Omental fat pad (tissue), 4 donors: ENCODE data around the gene CDC123. TPM values are rescaled to one million over a fixed set of nuclear protein-coding genes. Genes with fewer than 3 reads are reported as not detected.
"Not testable (repeated sequence)": the region's sequence is repeated elsewhere in the genome, so short reads cannot be mapped to it uniquely, and the experiment has no call there.

Experiments used
- ATAC-seq: fragments of 150-250 bp; one replicate; pipeline ENCODE4 v1.9.1; 2016; ENCODE audit warnings: mild to moderate bottlenecking, moderate library complexity; ENCODE audit not compliant: low FRiP score
- DNase-seq: peaks from one replicate; pipeline ENCODE4 v3.0.0-alpha.2; 2019; ENCODE audit warnings: low spot score
- total RNA-seq, 4 donors: library from RNA; depleted of rRNA; stranded (reverse); fragments of >200 nt; gene quantifications; one replicate each; pipeline ENCODE4 v1.1.0, GENCODE V29; 2016
- TF ChIP-seq, protein P1 (sequence below), 3 donors: fragments of 450-650 bp; IDR thresholded peaks; one replicate each; pipeline ENCODE4 v1.5.1; 2016 to 2017; ENCODE audit warnings: antibody characterized with exemption in 3 of 3, mild to moderate bottlenecking in 3 of 3, moderate library complexity in 2 of 3

Gene CDC123
- total RNA-seq, 4 donors from 2014 or later = 54.4 to 111 (median 64.2) TPM

DNA sequence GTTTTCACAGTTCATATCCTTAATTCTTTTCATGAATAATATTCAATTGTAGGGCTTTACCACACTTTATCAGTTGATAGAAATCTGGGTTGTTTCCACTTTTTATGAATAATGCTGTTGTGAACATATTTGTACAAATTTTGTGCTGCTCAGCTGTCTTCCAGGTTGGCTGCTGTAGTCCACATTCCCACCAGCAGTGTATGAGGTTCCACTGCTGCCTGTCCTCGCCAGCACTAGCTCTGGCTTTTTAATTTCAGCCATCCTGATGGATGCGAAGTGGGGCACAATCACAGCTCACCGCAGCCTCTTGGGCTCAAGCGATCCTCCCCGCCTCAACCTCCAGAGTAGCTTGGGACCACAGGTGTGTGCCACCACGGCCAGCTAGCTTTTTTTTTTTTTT is 33.1 kb upstream of the CDC123 start:
- ATAC-seq = no peak
- TF ChIP-seq, protein P1, sequence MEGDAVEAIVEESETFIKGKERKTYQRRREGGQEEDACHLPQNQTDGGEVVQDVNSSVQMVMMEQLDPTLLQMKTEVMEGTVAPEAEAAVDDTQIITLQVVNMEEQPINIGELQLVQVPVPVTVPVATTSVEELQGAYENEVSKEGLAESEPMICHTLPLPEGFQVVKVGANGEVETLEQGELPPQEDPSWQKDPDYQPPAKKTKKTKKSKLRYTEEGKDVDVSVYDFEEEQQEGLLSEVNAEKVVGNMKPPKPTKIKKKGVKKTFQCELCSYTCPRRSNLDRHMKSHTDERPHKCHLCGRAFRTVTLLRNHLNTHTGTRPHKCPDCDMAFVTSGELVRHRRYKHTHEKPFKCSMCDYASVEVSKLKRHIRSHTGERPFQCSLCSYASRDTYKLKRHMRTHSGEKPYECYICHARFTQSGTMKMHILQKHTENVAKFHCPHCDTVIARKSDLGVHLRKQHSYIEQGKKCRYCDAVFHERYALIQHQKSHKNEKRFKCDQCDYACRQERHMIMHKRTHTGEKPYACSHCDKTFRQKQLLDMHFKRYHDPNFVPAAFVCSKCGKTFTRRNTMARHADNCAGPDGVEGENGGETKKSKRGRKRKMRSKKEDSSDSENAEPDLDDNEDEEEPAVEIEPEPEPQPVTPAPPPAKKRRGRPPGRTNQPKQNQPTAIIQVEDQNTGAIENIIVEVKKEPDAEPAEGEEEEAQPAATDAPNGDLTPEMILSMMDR (IDR thresholded peaks at IDR 0.05) = no peak
- DNase-seq = no peak

DNA sequence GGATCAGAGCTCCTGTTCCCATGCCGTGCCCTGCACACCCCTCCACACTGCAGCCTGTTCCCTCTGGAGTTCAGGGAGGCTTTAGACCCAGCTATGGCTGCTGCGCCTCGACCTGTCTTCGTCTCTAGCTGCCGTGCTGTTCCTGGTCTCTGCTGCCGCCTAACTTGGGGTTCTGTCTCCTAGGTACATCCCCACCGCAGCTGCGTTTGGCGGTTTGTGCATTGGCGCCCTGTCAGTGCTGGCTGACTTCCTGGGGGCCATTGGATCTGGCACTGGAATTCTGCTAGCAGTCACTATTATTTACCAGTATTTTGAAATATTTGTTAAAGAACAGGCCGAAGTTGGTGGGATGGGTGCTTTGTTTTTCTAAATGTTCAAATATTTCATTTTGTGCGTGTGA is 31.9 kb upstream of the CDC123 start:
- DNase-seq = no peak

DNA sequence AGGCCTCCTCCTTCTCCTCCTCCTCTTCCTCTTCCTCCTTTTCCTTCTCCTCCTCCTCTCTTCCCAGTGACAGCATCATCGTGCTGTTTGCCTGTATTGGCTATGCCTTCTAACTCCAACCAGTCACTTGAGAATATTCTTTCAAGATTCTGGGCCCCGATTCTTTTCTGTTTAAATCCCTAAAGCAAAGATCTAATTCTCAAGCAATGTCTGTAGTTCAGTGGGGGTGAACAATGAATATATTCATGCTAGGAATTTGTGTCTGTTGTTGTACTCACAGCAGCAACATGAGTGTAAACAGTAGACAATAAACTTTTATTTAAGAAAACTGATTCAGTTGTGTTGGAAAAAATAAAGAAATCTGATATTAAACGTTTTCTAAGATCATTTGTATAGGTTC is 31.0 kb upstream of the CDC123 start:
- no peak for ATAC-seq
- TF ChIP-seq, protein P1 (IDR thresholded peaks at IDR 0.05) = no peak

More for the DNA sequence above, 31.9 kb upstream of the CDC123 start:
- TF ChIP-seq, protein P1 (IDR thresholded peaks at IDR 0.05) = no peak
- no peak for ATAC-seq

DNA sequence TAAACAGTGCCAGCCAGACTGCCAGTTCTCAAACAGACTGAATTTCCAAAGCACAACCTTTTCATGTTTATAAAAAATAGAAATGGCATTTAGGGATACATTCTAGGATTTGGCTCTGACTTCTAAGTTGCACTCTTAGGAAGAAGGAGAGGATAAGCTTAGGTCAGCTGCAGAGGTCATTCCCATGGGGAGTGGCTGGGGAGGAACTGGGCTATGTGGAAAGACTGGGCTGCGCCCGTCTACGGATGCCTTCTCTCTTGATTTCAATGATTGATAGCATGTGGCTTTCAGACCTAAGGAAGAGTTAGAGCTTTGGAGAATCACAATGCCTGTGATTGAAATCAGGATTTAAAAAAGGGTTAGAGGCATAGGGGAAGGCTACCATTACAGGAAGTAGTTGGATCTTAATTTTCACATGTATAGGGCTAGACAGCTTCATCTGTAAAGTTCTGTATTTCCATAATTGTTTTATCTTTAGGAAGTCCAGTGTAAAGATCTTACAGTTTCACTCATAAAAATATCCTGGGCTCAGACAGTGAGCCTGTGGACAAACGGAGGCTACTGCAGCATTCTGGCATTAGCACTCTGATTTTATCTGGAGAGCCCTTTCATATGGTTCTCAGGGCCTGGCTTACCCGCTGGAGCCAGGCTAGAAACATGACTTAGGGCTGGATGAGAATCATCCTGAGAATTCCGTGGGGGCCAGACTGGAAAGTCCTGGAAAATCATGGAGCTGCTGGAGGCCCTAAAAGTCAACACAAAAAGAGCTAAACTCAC is 29.8 kb upstream of the CDC123 start:
- TF ChIP-seq, protein P1 (IDR thresholded peaks at IDR 0.05) = no peak
- ATAC-seq = peak; percentile 79
- DNase-seq = no peak

More for the DNA sequence above, 31.0 kb upstream of the CDC123 start:
- DNase-seq = no peak

DNA sequence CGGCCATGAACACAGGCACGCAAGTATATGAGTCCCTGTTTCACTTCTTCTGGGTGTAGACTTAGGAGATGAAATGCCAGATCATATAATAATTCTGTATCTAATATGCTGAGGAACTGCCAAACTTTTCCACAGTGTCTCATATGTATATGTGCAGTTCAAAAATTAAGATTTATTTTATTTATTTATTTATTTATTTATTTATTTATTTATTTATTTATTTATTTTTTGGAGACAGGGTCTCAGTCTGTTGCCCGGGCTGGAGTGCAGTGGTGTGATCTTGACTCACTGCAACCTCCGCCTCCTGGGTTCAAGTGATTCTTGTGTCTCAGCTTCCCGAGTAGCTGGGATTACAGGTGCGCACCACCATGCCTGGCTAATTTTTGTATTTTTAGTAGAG is 24.5 kb upstream of the CDC123 start:
- DNase-seq, ATAC-seq: not testable (repeated sequence)

DNA sequence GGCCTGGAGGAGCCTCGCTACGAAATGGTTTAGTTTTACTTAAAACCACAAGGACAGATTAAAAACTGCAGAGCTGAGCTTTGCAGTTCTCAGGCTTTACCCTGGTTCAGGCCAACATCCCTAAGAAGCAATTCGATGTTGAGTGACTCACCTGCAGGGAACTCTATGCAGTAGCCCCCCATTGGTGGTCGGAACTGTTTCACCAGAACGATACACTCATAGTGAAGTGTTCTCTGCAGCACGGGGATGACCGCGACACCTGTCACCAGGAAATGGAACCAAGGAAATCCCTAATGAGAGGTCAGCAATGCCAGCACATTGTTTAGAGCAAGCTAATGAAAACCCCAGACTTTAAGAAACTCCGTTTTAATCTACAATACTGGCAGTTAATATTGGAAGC is 18.3 kb upstream of the CDC123 start:
- TF ChIP-seq, protein P1 (IDR thresholded peaks at IDR 0.05) = no peak
- no peak for DNase-seq
- ATAC-seq = no peak

DNA sequence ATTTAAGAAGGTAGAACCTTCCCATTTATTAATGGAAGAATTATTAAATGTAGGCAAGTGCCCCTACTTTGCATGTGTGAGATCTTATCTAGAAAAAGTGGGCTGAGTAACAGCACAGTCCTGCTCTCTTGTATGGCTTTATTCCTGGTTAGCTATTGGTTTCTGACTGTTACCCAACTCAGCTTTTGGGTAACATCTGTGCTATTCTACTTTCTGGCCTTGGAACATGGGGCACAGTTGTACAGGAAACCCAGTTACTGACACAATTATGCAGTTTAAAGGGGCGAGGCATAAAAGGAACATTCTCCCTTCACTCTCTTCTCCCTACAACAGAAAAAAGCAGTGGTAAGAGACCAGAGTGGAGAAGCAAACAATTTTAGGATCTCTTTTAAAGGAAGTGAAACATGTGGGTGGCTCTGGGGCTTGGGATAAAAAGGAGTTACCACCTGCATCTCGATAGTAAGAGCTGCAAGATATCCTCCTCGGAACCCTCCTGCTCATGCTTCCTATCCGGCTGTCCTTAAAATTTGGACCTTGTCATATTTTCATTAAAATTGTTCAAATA is 16.3 kb upstream of the CDC123 start:
- ATAC-seq (no peak), DNase-seq (no peak)

More for the DNA sequence above, 16.3 kb upstream of the CDC123 start:
- TF ChIP-seq, protein P1 (IDR thresholded peaks at IDR 0.05) = no peak
